K562 (cell line): ENCODE results near the gene MAP4. TPM values are rescaled to one million over a fixed set of nuclear protein-coding genes. Genes with fewer than 3 reads are reported as not detected.

Source experiments
- CTBP1 ChIP-seq: fragments of 450-650 bp; IDR thresholded peaks from 2 replicates; pipeline ENCODE4 v1.6.1; 2016; ENCODE audit warnings: borderline replicate concordance
- EWSR1 ChIP-seq: fragments of 450-650 bp; IDR thresholded peaks from 2 replicates; pipeline ENCODE4 v1.6.1; 2018; ENCODE audit warnings: borderline replicate concordance, mild to moderate bottlenecking, low read depth, moderate library complexity; ENCODE audit not compliant: partially characterized antibody
- HMGN3 ChIP-seq: IDR thresholded peaks from 2 replicates; pipeline ENCODE4 v1.6.1; 2011; ENCODE audit warnings: borderline replicate concordance, low read depth, mild to moderate bottlenecking, mixed read lengths, low read length; ENCODE audit not compliant: insufficient read length; ENCODE audit errors: extremely low read depth
- HNRNPK ChIP-seq: fragments of 200-400 bp; formaldehyde crosslinking; IDR thresholded peaks from one replicate; pipeline ENCODE4 v1.6.1; 2018; ENCODE audit warnings: mild to moderate bottlenecking, low read depth, low read length; ENCODE audit not compliant: poor library complexity, severe bottlenecking
- MYC ChIP-seq, 2 experiments: fragments of 250-450 bp in 1 of 2; sonication (Bioruptor Pico) in 1 of 2; IDR thresholded peaks; 2 replicates each; pipeline versions ENCODE4 v1.5.1 to v1.6.1; 2012 to 2021; ENCODE audit warnings: low read depth in 2 of 2, borderline replicate concordance in 1 of 2, improper control_type of control experiment in 1 of 2, low read length in 1 of 2, mild to moderate bottlenecking in 1 of 2, moderate library complexity in 1 of 2
- NR4A1 ChIP-seq, 2 experiments: fragments of 250-450 bp in 1 of 2; fragments of 450-650 bp in 1 of 2; sonication (Bioruptor Pico) in 1 of 2; IDR thresholded peaks; 2 replicates each; pipeline versions ENCODE4 v1.4.0 to v1.6.1; 2016 to 2020; ENCODE audit warnings: mild to moderate bottlenecking in 2 of 2, missing compliant biosample characterization in 1 of 2, missing genetic modification characterization in 1 of 2, moderate library complexity in 1 of 2
- RUNX1 ChIP-seq: sonication (generic); IDR thresholded peaks from 2 replicates; pipeline ENCODE4 v1.6.1; 2016; ENCODE audit warnings: antibody characterized with exemption, low read depth
- SRSF7 ChIP-seq: fragments of 200-400 bp; formaldehyde crosslinking; optimal IDR thresholded peaks from 2 replicates; pipeline ENCODE3; 2017; ENCODE audit warnings: mild to moderate bottlenecking, low read depth, low read length
- ZNF121 ChIP-seq: sonication (generic); formaldehyde crosslinking; conservative IDR thresholded peaks from 2 replicates; pipeline ENCODE4 v1.8.0; 2022; ENCODE audit warnings: missing genetic modification reagents
- ZNF316 ChIP-seq: fragments of 450-650 bp; IDR thresholded peaks from 2 replicates; pipeline ENCODE4 v1.6.1; 2016
- polyA plus RNA-seq, 8 experiments: library from polyadenylated mRNA; depleted of rRNA in 4 of 8; stranded (reverse) in 5 of 8; unstranded in 3 of 8; fragments of >200 nt; fragmentation: Nextera tagmentation in 2 of 8; fragmentation: Illumina TruSeq in 1 of 8; extraction: Ambion mirVana in 2 of 8; extraction: Trizol in 1 of 8; gene quantifications; 2 replicates each; pipeline versions ENCODE4 v1.2.1 to v1.2.3, GENCODE V29; 2011 to 2014; ENCODE audit warnings: inconsistent platforms in 1 of 8, missing spikeins in 1 of 8
- total RNA-seq, 7 experiments: library from RNA; depleted of rRNA in 6 of 7; stranded (reverse); fragments of >200 nt in 6 of 7; fragmentation: Illumina TruSeq in 2 of 7; extraction: Trizol in 2 of 7; gene quantifications; 2 replicates each; pipeline versions ENCODE4 v1.2.1 to v1.2.3, GENCODE V29; 2011 to 2021; ENCODE audit warnings: low replicate concordance in 1 of 7
- TF ChIP-seq, protein P1 (sequence below), 3 experiments: fragments of 200-800 bp in 1 of 3; sonication (Bioruptor generic) in 1 of 3; sonication (generic) in 1 of 3; formaldehyde crosslinking in 1 of 3; IDR thresholded peaks; 2 replicates each; pipeline versions ENCODE4 v1.6.1 to v1.8.0; 2016 to 2022; ENCODE audit warnings: mild to moderate bottlenecking in 2 of 3, missing compliant biosample characterization in 2 of 3, missing genetic modification characterization in 2 of 3, missing genetic modification reagents in 1 of 3
- TF ChIP-seq, protein P2 (sequence below): sonication (generic); formaldehyde crosslinking; IDR thresholded peaks from 2 replicates; pipeline ENCODE4 v1.8.1; 2023; ENCODE audit warnings: mild to moderate bottlenecking, missing genetic modification reagents
- TF ChIP-seq, protein P3 (sequence below): sonication (generic); formaldehyde crosslinking; IDR thresholded peaks from 2 replicates; pipeline ENCODE4 v1.8.0; 2022; ENCODE audit warnings: mild to moderate bottlenecking, missing genetic modification reagents
- TF ChIP-seq, protein P4 (sequence below): fragments of 150-350 bp; conservative IDR thresholded peaks from 2 replicates; pipeline ENCODE4 v1.6.1; 2014; ENCODE audit warnings: low read length

Gene MAP4
- total and polyA plus RNA-seq, 9 of the 15 experiments (the other 6 are each of a cell fraction or from before 2014, with no cell fraction given) = 13.3 to 141 (median 36.8) TPM

DNA sequence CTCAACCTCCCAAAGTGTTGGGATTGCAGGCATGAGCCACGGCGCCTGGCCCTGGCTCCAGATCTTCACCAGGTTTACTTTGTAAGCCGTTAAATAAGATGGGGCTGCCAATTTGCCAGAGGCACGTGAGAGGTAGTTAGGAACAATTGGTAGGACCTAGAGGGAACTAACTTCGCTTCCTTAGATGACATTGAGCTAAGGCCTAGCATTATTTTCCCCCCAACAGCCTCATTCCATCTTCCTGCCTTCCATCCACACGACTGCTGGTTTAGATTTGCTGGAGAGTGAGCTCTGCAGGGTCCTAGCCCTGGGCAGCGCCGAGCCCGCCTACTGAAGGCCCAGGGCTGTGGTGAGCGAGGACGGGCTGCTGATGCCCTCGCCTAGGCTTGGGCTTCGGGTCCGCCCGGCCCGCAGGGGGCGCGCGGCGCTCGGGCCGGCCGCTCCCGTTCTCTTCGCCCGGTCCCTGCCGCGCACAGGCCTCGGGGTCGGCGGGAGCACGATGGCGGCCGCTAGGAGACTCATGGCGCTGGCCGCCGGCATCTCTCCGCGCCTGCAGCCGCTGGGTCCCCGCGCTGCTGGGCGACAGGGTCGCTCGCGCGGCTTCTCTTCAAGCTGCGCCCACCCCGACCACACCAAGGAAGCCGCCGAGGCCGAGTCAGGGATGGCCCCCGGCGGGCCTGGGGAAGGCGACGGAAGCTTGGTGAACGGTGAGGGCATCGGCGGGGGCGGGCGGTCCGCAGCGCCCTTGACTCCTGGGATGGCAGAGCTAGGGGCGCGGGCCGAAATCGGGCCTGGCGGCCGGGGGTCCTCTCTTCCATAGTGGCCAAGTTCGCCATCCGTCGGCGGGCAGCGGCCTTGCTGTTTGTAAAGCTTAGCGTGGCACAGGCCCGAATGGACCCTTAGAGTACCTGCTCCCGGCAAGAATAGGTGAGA lies 191.4 kb downstream of the MAP4 start (continued):
- TF ChIP-seq ZNF121 (CRISPR knock-in tag) (0 out of 2 replicates have a peak, but pooled peaks have one; percentile 9), SRSF7 (no peak), ZNF316 (no peak), HMGN3 (peak; percentile 93), CTBP1 (peak; percentile 93), NR4A1 (CRISPR knock-in tag; IDR thresholded peaks at IDR 0.05) (no peak), NR4A1 (tag; IDR thresholded peaks at IDR 0.05) (0 out of 2 replicates have a peak, but pooled peaks have one; percentile 56), MYC (IDR thresholded peaks at IDR 0.05; ENCODE audit: low read depth, low read length) (peak; percentile 98), MYC (CRISPR knock-in tag; IDR thresholded peaks at IDR 0.05; ENCODE audit: borderline replicate concordance, low read depth) (peak; percentile 64; the same call in 1 of the 2 replicates), RUNX1 (peak; percentile 14; the same call in 1 of the 2 replicates), HNRNPK (peak; percentile 66), EWSR1 (no peak)
- TF ChIP-seq, protein P1, sequence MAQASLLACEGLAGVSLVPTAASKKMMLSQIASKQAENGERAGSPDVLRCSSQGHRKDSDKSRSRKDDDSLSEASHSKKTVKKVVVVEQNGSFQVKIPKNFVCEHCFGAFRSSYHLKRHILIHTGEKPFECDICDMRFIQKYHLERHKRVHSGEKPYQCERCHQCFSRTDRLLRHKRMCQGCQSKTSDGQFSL (CRISPR knock-in tag; IDR thresholded peaks at IDR 0.05) = peak; percentile 65; the same call in 1 of the 2 replicates
- TF ChIP-seq, protein P1 (tag; IDR thresholded peaks at IDR 0.05) = no peak
- TF ChIP-seq, protein P2, sequence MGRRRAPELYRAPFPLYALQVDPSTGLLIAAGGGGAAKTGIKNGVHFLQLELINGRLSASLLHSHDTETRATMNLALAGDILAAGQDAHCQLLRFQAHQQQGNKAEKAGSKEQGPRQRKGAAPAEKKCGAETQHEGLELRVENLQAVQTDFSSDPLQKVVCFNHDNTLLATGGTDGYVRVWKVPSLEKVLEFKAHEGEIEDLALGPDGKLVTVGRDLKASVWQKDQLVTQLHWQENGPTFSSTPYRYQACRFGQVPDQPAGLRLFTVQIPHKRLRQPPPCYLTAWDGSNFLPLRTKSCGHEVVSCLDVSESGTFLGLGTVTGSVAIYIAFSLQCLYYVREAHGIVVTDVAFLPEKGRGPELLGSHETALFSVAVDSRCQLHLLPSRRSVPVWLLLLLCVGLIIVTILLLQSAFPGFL = peak; percentile 49; the same call in 1 of the 2 replicates
- TF ChIP-seq, protein P3, sequence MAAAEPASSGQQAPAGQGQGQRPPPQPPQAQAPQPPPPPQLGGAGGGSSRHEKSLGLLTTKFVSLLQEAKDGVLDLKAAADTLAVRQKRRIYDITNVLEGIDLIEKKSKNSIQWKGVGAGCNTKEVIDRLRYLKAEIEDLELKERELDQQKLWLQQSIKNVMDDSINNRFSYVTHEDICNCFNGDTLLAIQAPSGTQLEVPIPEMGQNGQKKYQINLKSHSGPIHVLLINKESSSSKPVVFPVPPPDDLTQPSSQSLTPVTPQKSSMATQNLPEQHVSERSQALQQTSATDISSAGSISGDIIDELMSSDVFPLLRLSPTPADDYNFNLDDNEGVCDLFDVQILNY (CRISPR knock-in tag) = peak; percentile 82; the same call in 1 of the 2 replicates
- TF ChIP-seq, protein P4, sequence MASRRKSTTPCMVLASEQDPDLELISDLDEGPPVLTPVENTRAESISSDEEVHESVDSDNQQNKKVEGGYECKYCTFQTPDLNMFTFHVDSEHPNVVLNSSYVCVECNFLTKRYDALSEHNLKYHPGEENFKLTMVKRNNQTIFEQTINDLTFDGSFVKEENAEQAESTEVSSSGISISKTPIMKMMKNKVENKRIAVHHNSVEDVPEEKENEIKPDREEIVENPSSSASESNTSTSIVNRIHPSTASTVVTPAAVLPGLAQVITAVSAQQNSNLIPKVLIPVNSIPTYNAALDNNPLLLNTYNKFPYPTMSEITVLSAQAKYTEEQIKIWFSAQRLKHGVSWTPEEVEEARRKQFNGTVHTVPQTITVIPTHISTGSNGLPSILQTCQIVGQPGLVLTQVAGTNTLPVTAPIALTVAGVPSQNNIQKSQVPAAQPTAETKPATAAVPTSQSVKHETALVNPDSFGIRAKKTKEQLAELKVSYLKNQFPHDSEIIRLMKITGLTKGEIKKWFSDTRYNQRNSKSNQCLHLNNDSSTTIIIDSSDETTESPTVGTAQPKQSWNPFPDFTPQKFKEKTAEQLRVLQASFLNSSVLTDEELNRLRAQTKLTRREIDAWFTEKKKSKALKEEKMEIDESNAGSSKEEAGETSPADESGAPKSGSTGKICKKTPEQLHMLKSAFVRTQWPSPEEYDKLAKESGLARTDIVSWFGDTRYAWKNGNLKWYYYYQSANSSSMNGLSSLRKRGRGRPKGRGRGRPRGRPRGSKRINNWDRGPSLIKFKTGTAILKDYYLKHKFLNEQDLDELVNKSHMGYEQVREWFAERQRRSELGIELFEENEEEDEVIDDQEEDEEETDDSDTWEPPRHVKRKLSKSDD = 0 out of 2 replicates have a peak, but pooled peaks have one; percentile 29
